HL-60 (cell line): Measurements from ENCODE around the gene CISD1.

Experiments
- GABPA ChIP-seq: IDR thresholded peaks from 2 replicates; pipeline ENCODE4 v1.6.1; 2012; ENCODE audit warnings: low read depth
- POLR2AphosphoS5 ChIP-seq: IDR thresholded peaks from 2 replicates; pipeline ENCODE4 v1.6.1; 2012; ENCODE audit warnings: low read depth
- SPI1 ChIP-seq: IDR thresholded peaks from 2 replicates; pipeline ENCODE4 v1.6.1; 2012; ENCODE audit warnings: low read depth, mild to moderate bottlenecking, borderline replicate concordance
- TF ChIP-seq, protein P1 (sequence below): IDR thresholded peaks from one replicate; pipeline ENCODE4 v1.5.1; 2011; ENCODE audit warnings: low read length, control low read depth, inconsistent platforms; ENCODE audit not compliant: insufficient read depth
- TF ChIP-seq, protein P2 (sequence below): IDR thresholded peaks from 2 replicates; pipeline ENCODE4 v1.6.1; 2012; ENCODE audit warnings: low read depth; ENCODE audit not compliant: insufficient replicate concordance

DNA sequence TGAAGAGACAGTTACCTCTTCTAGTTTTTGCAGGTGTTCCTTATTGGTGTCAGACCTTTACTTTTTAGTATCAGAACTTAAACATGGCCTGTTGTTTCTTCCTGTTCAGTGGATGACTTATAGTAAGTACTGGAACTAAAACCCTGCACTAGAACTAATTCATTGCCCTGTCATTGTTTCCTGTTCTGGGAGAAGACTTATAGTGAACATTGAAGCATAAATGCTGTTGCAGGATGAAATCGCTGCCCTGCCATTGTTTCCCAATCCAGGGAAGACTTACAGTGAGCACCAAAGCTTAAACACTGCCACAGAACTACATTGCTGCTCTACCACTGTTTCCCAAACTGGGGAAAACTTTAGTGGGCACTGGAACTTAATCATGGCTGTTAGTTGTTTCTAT lies 14.3 kb upstream of the CISD1 start:
- TF ChIP-seq POLR2AphosphoS5 (no peak), GABPA (no peak), SPI1 (no peak)
- TF ChIP-seq, protein P1, sequence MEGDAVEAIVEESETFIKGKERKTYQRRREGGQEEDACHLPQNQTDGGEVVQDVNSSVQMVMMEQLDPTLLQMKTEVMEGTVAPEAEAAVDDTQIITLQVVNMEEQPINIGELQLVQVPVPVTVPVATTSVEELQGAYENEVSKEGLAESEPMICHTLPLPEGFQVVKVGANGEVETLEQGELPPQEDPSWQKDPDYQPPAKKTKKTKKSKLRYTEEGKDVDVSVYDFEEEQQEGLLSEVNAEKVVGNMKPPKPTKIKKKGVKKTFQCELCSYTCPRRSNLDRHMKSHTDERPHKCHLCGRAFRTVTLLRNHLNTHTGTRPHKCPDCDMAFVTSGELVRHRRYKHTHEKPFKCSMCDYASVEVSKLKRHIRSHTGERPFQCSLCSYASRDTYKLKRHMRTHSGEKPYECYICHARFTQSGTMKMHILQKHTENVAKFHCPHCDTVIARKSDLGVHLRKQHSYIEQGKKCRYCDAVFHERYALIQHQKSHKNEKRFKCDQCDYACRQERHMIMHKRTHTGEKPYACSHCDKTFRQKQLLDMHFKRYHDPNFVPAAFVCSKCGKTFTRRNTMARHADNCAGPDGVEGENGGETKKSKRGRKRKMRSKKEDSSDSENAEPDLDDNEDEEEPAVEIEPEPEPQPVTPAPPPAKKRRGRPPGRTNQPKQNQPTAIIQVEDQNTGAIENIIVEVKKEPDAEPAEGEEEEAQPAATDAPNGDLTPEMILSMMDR = no peak
- TF ChIP-seq, protein P2, sequence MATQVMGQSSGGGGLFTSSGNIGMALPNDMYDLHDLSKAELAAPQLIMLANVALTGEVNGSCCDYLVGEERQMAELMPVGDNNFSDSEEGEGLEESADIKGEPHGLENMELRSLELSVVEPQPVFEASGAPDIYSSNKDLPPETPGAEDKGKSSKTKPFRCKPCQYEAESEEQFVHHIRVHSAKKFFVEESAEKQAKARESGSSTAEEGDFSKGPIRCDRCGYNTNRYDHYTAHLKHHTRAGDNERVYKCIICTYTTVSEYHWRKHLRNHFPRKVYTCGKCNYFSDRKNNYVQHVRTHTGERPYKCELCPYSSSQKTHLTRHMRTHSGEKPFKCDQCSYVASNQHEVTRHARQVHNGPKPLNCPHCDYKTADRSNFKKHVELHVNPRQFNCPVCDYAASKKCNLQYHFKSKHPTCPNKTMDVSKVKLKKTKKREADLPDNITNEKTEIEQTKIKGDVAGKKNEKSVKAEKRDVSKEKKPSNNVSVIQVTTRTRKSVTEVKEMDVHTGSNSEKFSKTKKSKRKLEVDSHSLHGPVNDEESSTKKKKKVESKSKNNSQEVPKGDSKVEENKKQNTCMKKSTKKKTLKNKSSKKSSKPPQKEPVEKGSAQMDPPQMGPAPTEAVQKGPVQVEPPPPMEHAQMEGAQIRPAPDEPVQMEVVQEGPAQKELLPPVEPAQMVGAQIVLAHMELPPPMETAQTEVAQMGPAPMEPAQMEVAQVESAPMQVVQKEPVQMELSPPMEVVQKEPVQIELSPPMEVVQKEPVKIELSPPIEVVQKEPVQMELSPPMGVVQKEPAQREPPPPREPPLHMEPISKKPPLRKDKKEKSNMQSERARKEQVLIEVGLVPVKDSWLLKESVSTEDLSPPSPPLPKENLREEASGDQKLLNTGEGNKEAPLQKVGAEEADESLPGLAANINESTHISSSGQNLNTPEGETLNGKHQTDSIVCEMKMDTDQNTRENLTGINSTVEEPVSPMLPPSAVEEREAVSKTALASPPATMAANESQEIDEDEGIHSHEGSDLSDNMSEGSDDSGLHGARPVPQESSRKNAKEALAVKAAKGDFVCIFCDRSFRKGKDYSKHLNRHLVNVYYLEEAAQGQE = no peak
